HCT116 (cell line): ENCODE results near the gene SLC5A12. TPM values are rescaled to one million over a fixed set of nuclear protein-coding genes. Genes with fewer than 3 reads are reported as not detected.

ENCODE experiments used
- ATAC-seq: fragments of 200-7000 bp; cut with Tn5 transposase; 2 replicates; pipeline ENCODE4 v1.9.1; 2020; ENCODE audit warnings: mild to moderate bottlenecking, moderate library complexity
- BruUV-seq: library from RNA; stranded (reverse); fragments of 400-500 nt; replicated peaks from 2 replicates; lab custom pipeline; 2021; lab: Mats Ljungman, UMichigan
- CTCF ChIA-PET: fragments of 300-600 bp; sonication (Branson Sonifier 250); formaldehyde crosslinking; loops from one replicate; lab custom pipeline; 2021; ENCODE audit warnings: antibody characterized with exemption; lab: Charles Lee
- POLR2A ChIA-PET: fragments of 300-600, 350-600 bp; sonication (Branson Sonifier 250); formaldehyde crosslinking; loops from one replicate; lab custom pipeline; 2021; ENCODE audit warnings: antibody characterized with exemption; lab: Charles Lee
- RAD21 ChIA-PET, 2 experiments: fragments of 300-600 bp; sonication (Branson Sonifier 250); formaldehyde crosslinking; loops; one replicate each; lab custom pipeline; 2023; ENCODE audit warnings: low total read pairs in 2 of 2; ENCODE audit not compliant: uncharacterized antibody in 2 of 2, unreplicated experiment in 2 of 2, low non-redundant PET in 1 of 2; lab: Charles Lee
- DNase-seq: peaks from one replicate; pipeline ENCODE4 v3.0.0-alpha.2; 2010; ENCODE audit warnings: low read depth, low spot score
- H2AFZ ChIP-seq: fragments of 200-600 bp; shearing (Covaris generic), sonication (generic); 2 replicates; pipeline ENCODE4 v1.6.1; 2017; ENCODE audit warnings: low read depth, mixed run types, mixed read lengths, antibody characterized with exemption, low read length; ENCODE audit not compliant: poor library complexity, severe bottlenecking
- H3K27ac ChIP-seq: 2 replicates; pipeline ENCODE4 v1.5.1; 2012; ENCODE audit warnings: low read depth, low read length
- H3K27me3 ChIP-seq: fragments of 200-600 bp; sonication (generic); 2 replicates; pipeline ENCODE4 v1.6.1; 2016; ENCODE audit warnings: mixed run types, low read length, mixed read lengths; ENCODE audit not compliant: insufficient read depth
- H3K36me3 ChIP-seq, 2 experiments: fragments of 200-500 bp in 1 of 2; fragments of 200-600 bp in 1 of 2; sonication (Bioruptor generic) in 1 of 2; sonication (generic) in 1 of 2; 2 replicates each; pipeline versions ENCODE4 v1.5.1 to v1.6.1; 2014 to 2016; ENCODE audit warnings: low read length in 2 of 2, inconsistent platforms in 1 of 2, mixed read lengths in 1 of 2, mixed run types in 1 of 2; ENCODE audit not compliant: insufficient read depth in 2 of 2, control insufficient read depth in 1 of 2
- H3K4me1 ChIP-seq, 2 experiments: fragments of 200-600 bp in 1 of 2; sonication (generic) in 1 of 2; 2 replicates each; pipeline versions ENCODE4 v1.5.1 to v1.6.1; 2012 to 2017; ENCODE audit warnings: low read length in 2 of 2, inconsistent platforms in 1 of 2, mild to moderate bottlenecking in 1 of 2, mixed read lengths in 1 of 2, mixed run types in 1 of 2, moderate library complexity in 1 of 2; ENCODE audit not compliant: insufficient read depth in 2 of 2, control insufficient read depth in 1 of 2
- H3K4me2 ChIP-seq: fragments of 200-600 bp; sonication (generic); 2 replicates; pipeline ENCODE4 v1.6.1; 2017; ENCODE audit warnings: mixed run types, low read length, mixed read lengths
- H3K4me3 ChIP-seq, 2 experiments: fragments of 200-600 bp in 1 of 2; sonication (generic) in 1 of 2; replicated peaks in 1 of 2; 2 replicates each; pipeline ENCODE4 v1.5.1; 2011 to 2016; ENCODE audit warnings: low read length in 2 of 2, control low read depth in 1 of 2, low read depth in 1 of 2, mild to moderate bottlenecking in 1 of 2, mixed read lengths in 1 of 2, mixed run types in 1 of 2
- H3K79me2 ChIP-seq: fragments of 200-600 bp; sonication (generic); 2 replicates; pipeline ENCODE4 v1.6.1; 2017; ENCODE audit warnings: mild to moderate bottlenecking, mixed run types, low read length, moderate library complexity, mixed read lengths; ENCODE audit not compliant: insufficient read depth
- H3K9ac ChIP-seq: fragments of 200-600 bp; sonication (generic); 2 replicates; pipeline ENCODE4 v1.6.1; 2016; ENCODE audit warnings: low read length, mixed read lengths
- H3K9me2 ChIP-seq: fragments of 200-600 bp; sonication (generic), shearing (Covaris generic); 2 replicates; pipeline ENCODE4 v1.6.1; 2017; ENCODE audit warnings: mixed run types, mild to moderate bottlenecking, moderate library complexity; ENCODE audit not compliant: insufficient read depth
- H3K9me3 ChIP-seq, 2 experiments: fragments of 200-500 bp in 1 of 2; fragments of 200-600 bp in 1 of 2; sonication (Bioruptor generic) in 1 of 2; sonication (generic) in 1 of 2; 2 replicates each; pipeline ENCODE4 v1.6.1; 2014 to 2017; ENCODE audit warnings: low read length in 2 of 2, mixed read lengths in 2 of 2, inconsistent platforms in 1 of 2, low read depth in 1 of 2, mild to moderate bottlenecking in 1 of 2, mixed run types in 1 of 2, moderate library complexity in 1 of 2; ENCODE audit not compliant: control insufficient read depth in 1 of 2, insufficient read depth in 1 of 2
- H4K20me1 ChIP-seq: fragments of 200-600 bp; sonication (generic), shearing (Covaris generic); 2 replicates; pipeline ENCODE4 v1.6.1; 2017; ENCODE audit warnings: mixed run types, mild to moderate bottlenecking, moderate library complexity; ENCODE audit not compliant: insufficient read depth
- CBX3 ChIP-seq: IDR thresholded peaks from 2 replicates; pipeline ENCODE4 v1.6.1; 2012; ENCODE audit warnings: low read depth
- CEBPB ChIP-seq: IDR thresholded peaks from 2 replicates; pipeline ENCODE4 v1.6.1; 2012; ENCODE audit warnings: low read depth
- EGR1 ChIP-seq: IDR thresholded peaks from 2 replicates; pipeline ENCODE4 v1.6.1; 2012; ENCODE audit warnings: low read depth
- ELF1 ChIP-seq: IDR thresholded peaks from 2 replicates; pipeline ENCODE4 v1.6.1; 2012; ENCODE audit warnings: low read depth, borderline replicate concordance
- EZH2 ChIP-seq: fragments of 200-600 bp; sonication (generic); IDR thresholded peaks from 2 replicates; pipeline ENCODE4 v1.6.1; 2017; ENCODE audit warnings: antibody characterized with exemption, mixed run types
- EZH2phosphoT487 ChIP-seq: fragments of 200-600 bp; IDR thresholded peaks from 2 replicates; pipeline ENCODE4 v1.6.1; 2018; ENCODE audit warnings: antibody characterized with exemption, borderline replicate concordance
- FOSL1 ChIP-seq: IDR thresholded peaks from 2 replicates; pipeline ENCODE4 v1.6.1; 2012; ENCODE audit warnings: low read depth
- JUND ChIP-seq: IDR thresholded peaks from 2 replicates; pipeline ENCODE4 v1.6.1; 2012
- RAD21 ChIP-seq: IDR thresholded peaks from 2 replicates; pipeline ENCODE4 v1.6.1; 2012; ENCODE audit warnings: low read depth, mild to moderate bottlenecking
- SIN3A ChIP-seq: IDR thresholded peaks from 2 replicates; pipeline ENCODE4 v1.6.1; 2012; ENCODE audit warnings: low read depth
- SP1 ChIP-seq: IDR thresholded peaks from 2 replicates; pipeline ENCODE4 v1.6.1; 2012; ENCODE audit warnings: low read depth
- SRF ChIP-seq: IDR thresholded peaks from 2 replicates; pipeline ENCODE4 v1.6.1; 2012; ENCODE audit warnings: low read depth
- TCF7L2 ChIP-seq: IDR thresholded peaks from 2 replicates; pipeline ENCODE4 v1.7.0; 2011; ENCODE audit warnings: borderline replicate concordance, inconsistent platforms; ENCODE audit not compliant: insufficient read depth, insufficient read length; ENCODE audit errors: extremely low read depth
- YY1 ChIP-seq: IDR thresholded peaks from 2 replicates; pipeline ENCODE4 v1.6.1; 2011; ENCODE audit warnings: low read length, low read depth, moderate library complexity, mild to moderate bottlenecking; ENCODE audit not compliant: insufficient replicate concordance; ENCODE audit errors: extremely low read depth
- ZFX ChIP-seq: fragments of 450-650 bp; IDR thresholded peaks from 2 replicates; pipeline ENCODE4 v1.6.1; 2017
- ZNF274 ChIP-seq: fragments of 200-500 bp; sonication (Bioruptor generic); IDR thresholded peaks from 2 replicates; pipeline ENCODE4 v1.6.1; 2014; ENCODE audit warnings: mild to moderate bottlenecking, low read depth, low read length, inconsistent platforms
- intact Hi-C: fragments of 100-400 bp; cut with micrococcal nuclease; formaldehyde crosslinking; loops from 2 replicates; pipeline ENCODE4 v1.10.0; 2022
- total RNA-seq: library from RNA; stranded (reverse); gene quantifications from one replicate; pipeline ENCODE4 v1.2.1, GENCODE V29; 2021; ENCODE audit not compliant: unreplicated experiment
- TF ChIP-seq, protein P1 (sequence below): IDR thresholded peaks from 2 replicates; pipeline ENCODE4 v1.6.1; 2012; ENCODE audit warnings: low read depth
- TF ChIP-seq, protein P2 (sequence below): IDR thresholded peaks from 2 replicates; pipeline ENCODE4 v1.6.1; 2012
- TF ChIP-seq, protein P3 (sequence below): IDR thresholded peaks from 2 replicates; pipeline ENCODE4 v1.6.1; 2011; ENCODE audit warnings: mild to moderate bottlenecking, low read length, moderate library complexity; ENCODE audit not compliant: insufficient replicate concordance; ENCODE audit errors: extremely low read depth
- TF ChIP-seq, protein P4 (sequence below), 3 experiments: fragments of 200-600 bp in 1 of 3; sonication (generic) in 1 of 3; IDR thresholded peaks in 2 of 3; conservative IDR thresholded peaks in 1 of 3; 2 replicates each; pipeline ENCODE4 v1.5.1; 2012 to 2017; ENCODE audit warnings: low read depth in 2 of 3, low read length in 2 of 3, antibody characterized with exemption in 1 of 3, borderline replicate concordance in 1 of 3, control low read depth in 1 of 3, mild to moderate bottlenecking in 1 of 3, mixed read lengths in 1 of 3, mixed run types in 1 of 3, moderate library complexity in 1 of 3; ENCODE audit not compliant: insufficient read depth in 1 of 3

The SLC5A12 gene
- total RNA-seq, 1 experiment from 2014 or later: not detected

DNA sequence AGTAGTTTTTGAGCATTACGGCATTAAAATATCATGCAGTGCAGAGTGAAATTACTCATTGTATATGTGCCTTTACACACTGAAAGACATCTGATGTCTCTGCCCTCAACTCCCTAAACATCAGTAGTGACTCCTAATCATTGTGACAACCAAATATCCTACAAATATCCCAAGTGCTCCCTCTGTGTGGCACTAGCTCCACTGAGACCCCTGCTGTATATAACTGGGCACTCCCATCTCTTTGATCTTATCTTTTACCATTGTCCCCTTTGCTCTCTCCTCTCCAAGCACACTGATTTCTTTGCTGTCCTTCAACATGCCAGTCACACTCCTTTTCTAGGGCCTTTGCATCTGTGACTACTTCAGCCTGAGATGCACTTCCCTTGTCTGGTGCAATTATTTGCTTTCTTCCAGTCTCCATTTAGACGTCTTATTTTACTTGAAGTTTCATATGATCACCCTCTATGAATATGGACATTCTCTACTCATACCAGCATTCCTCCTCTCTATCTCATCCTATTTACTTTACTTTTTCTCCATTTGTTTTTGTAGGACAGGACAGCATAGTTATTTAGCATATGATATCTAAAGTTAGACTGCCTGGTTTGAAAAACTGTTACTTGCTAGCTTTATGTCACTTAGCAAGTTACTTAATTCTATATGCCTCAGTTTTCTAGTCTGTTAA, 2.4 kb downstream of the SLC5A12 start:
- intact Hi-C loops: no loop called here
- Histone ChIP-seq H3K9ac (no peak overlapping the region), H3K27ac (no peak overlapping the region), H3K4me1 (no peaks in the 10 kb centered on the region), H3K9me2 (no peaks in the 10 kb centered on the region), H3K27me3 (no peaks in the 10 kb centered on the region), H3K4me2 (no peak overlapping the region), H3K79me2 (no peaks in the 10 kb centered on the region), H3K36me3 (no peaks in the 10 kb centered on the region; a peak in 1 of 4 replicates), H4K20me1 (no peaks in the 10 kb centered on the region), H3K4me3 (no peak overlapping the region), H2AFZ (no peak overlapping the region), H3K9me3 (peaks cover 3 to 21% of the 10 kb centered on the region in 2 experiments; a peak in 2 of 4 replicates)
- ChIA-PET RAD21 (no interaction called here), POLR2A (no interaction called here), CTCF (no interaction called here)
- DNase-seq: no peak
- no peak for TF ChIP-seq FOSL1
- TF ChIP-seq ZNF274: no peak
- TF ChIP-seq SRF: no peak
- TF ChIP-seq ELF1: no peak
- TF ChIP-seq, protein P1, sequence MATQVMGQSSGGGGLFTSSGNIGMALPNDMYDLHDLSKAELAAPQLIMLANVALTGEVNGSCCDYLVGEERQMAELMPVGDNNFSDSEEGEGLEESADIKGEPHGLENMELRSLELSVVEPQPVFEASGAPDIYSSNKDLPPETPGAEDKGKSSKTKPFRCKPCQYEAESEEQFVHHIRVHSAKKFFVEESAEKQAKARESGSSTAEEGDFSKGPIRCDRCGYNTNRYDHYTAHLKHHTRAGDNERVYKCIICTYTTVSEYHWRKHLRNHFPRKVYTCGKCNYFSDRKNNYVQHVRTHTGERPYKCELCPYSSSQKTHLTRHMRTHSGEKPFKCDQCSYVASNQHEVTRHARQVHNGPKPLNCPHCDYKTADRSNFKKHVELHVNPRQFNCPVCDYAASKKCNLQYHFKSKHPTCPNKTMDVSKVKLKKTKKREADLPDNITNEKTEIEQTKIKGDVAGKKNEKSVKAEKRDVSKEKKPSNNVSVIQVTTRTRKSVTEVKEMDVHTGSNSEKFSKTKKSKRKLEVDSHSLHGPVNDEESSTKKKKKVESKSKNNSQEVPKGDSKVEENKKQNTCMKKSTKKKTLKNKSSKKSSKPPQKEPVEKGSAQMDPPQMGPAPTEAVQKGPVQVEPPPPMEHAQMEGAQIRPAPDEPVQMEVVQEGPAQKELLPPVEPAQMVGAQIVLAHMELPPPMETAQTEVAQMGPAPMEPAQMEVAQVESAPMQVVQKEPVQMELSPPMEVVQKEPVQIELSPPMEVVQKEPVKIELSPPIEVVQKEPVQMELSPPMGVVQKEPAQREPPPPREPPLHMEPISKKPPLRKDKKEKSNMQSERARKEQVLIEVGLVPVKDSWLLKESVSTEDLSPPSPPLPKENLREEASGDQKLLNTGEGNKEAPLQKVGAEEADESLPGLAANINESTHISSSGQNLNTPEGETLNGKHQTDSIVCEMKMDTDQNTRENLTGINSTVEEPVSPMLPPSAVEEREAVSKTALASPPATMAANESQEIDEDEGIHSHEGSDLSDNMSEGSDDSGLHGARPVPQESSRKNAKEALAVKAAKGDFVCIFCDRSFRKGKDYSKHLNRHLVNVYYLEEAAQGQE: no peak
- no peak for TF ChIP-seq EZH2
- no peak for TF ChIP-seq JUND
- no peak for TF ChIP-seq RAD21
- TF ChIP-seq TCF7L2: no peak
- TF ChIP-seq YY1: no peak
- TF ChIP-seq EZH2phosphoT487: no peak
- no peak for TF ChIP-seq CEBPB
- TF ChIP-seq, protein P2, sequence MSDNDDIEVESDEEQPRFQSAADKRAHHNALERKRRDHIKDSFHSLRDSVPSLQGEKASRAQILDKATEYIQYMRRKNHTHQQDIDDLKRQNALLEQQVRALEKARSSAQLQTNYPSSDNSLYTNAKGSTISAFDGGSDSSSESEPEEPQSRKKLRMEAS: no peak
- no peak for TF ChIP-seq SIN3A
- no peak for TF ChIP-seq SP1
- TF ChIP-seq, protein P3, sequence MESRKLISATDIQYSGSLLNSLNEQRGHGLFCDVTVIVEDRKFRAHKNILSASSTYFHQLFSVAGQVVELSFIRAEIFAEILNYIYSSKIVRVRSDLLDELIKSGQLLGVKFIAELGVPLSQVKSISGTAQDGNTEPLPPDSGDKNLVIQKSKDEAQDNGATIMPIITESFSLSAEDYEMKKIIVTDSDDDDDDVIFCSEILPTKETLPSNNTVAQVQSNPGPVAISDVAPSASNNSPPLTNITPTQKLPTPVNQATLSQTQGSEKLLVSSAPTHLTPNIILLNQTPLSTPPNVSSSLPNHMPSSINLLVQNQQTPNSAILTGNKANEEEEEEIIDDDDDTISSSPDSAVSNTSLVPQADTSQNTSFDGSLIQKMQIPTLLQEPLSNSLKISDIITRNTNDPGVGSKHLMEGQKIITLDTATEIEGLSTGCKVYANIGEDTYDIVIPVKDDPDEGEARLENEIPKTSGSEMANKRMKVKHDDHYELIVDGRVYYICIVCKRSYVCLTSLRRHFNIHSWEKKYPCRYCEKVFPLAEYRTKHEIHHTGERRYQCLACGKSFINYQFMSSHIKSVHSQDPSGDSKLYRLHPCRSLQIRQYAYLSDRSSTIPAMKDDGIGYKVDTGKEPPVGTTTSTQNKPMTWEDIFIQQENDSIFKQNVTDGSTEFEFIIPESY: no peak
- TF ChIP-seq EGR1: no peak
- TF ChIP-seq, protein P4, sequence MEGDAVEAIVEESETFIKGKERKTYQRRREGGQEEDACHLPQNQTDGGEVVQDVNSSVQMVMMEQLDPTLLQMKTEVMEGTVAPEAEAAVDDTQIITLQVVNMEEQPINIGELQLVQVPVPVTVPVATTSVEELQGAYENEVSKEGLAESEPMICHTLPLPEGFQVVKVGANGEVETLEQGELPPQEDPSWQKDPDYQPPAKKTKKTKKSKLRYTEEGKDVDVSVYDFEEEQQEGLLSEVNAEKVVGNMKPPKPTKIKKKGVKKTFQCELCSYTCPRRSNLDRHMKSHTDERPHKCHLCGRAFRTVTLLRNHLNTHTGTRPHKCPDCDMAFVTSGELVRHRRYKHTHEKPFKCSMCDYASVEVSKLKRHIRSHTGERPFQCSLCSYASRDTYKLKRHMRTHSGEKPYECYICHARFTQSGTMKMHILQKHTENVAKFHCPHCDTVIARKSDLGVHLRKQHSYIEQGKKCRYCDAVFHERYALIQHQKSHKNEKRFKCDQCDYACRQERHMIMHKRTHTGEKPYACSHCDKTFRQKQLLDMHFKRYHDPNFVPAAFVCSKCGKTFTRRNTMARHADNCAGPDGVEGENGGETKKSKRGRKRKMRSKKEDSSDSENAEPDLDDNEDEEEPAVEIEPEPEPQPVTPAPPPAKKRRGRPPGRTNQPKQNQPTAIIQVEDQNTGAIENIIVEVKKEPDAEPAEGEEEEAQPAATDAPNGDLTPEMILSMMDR (IDR thresholded peaks at IDR 0.05 in 2 of 3, conservative IDR thresholded peaks at IDR 0.05 in 1 of 3; ENCODE audit: borderline replicate concordance in 1 of 3, insufficient read depth in 1 of 3, low read depth in 2 of 3, low read length in 2 of 3): no peak
- no peak; the same call in 1 of the 2 replicates for TF ChIP-seq ZFX
- TF ChIP-seq CBX3: no peak
- ATAC-seq: no peak
- no TSS peak for BruUV-seq
